Mesodermal cell (in vitro differentiated cells): Measurements from ENCODE around the gene GPLD1.

ENCODE experiments used
- H3K27ac ChIP-seq: 2 replicates; pipeline ENCODE4 v1.7.0; 2013; ENCODE audit warnings: mild to moderate bottlenecking, low read depth, low read length, moderate library complexity; ENCODE audit not compliant: severe bottlenecking
- H3K36me3 ChIP-seq: 2 replicates; pipeline ENCODE4 v1.7.1; 2013; ENCODE audit warnings: mild to moderate bottlenecking, low read length, moderate library complexity; ENCODE audit not compliant: control insufficient read depth, insufficient read depth
- H3K4me1 ChIP-seq: one replicate; pipeline ENCODE4 v1.7.1; 2013; ENCODE audit warnings: mild to moderate bottlenecking, low read length; ENCODE audit not compliant: insufficient read depth, control insufficient read depth, poor library complexity, severe bottlenecking
- H3K4me3 ChIP-seq: 2 replicates; pipeline ENCODE4 v1.7.0; 2013; ENCODE audit warnings: low read length, control low read depth, mild to moderate bottlenecking; ENCODE audit not compliant: insufficient read depth, poor library complexity, severe bottlenecking; ENCODE audit errors: extremely low read depth
- H3K9me3 ChIP-seq: 2 replicates; pipeline ENCODE4 v1.7.1; 2013; ENCODE audit warnings: mild to moderate bottlenecking, low read length, moderate library complexity; ENCODE audit not compliant: control insufficient read depth
- WGBS, 2 experiments: methylation state at CpG; one replicate each; pipeline ENCODE4 v1.1.5; 2013; ENCODE audit warnings: missing lambda C conversion rate in 2 of 2; ENCODE audit not compliant: insufficient coverage in 2 of 2; 5-methylcytosine and 5-hydroxymethylcytosine counted together

GPLD1 gene

GRCh38 chr6:24497254-24497970 is 8.0 kb upstream of the GPLD1 start:
- WGBS, 2 experiments = 90 to 95% methylated on average over 4 to 11 of the region's 11 CpGs
- H3K4me1 ChIP-seq = no peaks in the 10 kb centered on the region
- no peaks in the 10 kb centered on the region for H3K9me3 ChIP-seq
- no peaks in the 10 kb centered on the region for H3K36me3 ChIP-seq
- H3K4me3 ChIP-seq = no peak overlapping the region
- no peak overlapping the region for H3K27ac ChIP-seq

GRCh38 chr6:24494821-24495795 is 5.7 kb upstream of the GPLD1 start, which contains the start of gene ALDH5A1:
Gene ALDH5A1, plus strand, starts transcription at chr6:24494969. Its CDS starts 28 bp downstream, at chr6:24494997.
- Histone ChIP-seq H3K9me3 (no peaks in the 10 kb centered on the region), H3K4me1 (no peaks in the 10 kb centered on the region), H3K36me3 (no peaks in the 10 kb centered on the region), H3K27ac (peak within 1 kb of the TSS; percentile 66), H3K4me3 (peak within 1 kb of the TSS; percentile 50)
- 1 to 3% methylated on average over 63 to 65 of the region's 93 CpGs for WGBS, 2 experiments

GRCh38 chr6:24493945-24494820 is 4.8 kb upstream of the GPLD1 start:
- no peaks in the 10 kb centered on the region for H3K36me3 ChIP-seq
- 33 to 47% methylated on average over 26 to 35 of the region's 36 CpGs for WGBS, 2 experiments
- peak overlapping the region; percentile 50 for H3K4me3 ChIP-seq
- H3K27ac ChIP-seq = no peak overlapping the region
- no peaks in the 10 kb centered on the region for H3K9me3 ChIP-seq
- H3K4me1 ChIP-seq = no peaks in the 10 kb centered on the region

GRCh38 chr6:24492475-24492874 is 3.1 kb upstream of the GPLD1 start:
- 33 to 90% methylated on average over 1 to 2 of the region's 3 CpGs for WGBS, 2 experiments
- H3K36me3 ChIP-seq = no peaks in the 10 kb centered on the region
- H3K4me1 ChIP-seq = no peaks in the 10 kb centered on the region
- H3K27ac ChIP-seq = no peak overlapping the region
- no peaks in the 10 kb centered on the region for H3K9me3 ChIP-seq
- no peak overlapping the region for H3K4me3 ChIP-seq

- no peak overlapping the region for H3K4me3 ChIP-seq
- WGBS, 2 experiments = 86 to 93% methylated on average over 3 of the region's 4 CpGs
Measured at GRCh38 chr6:24490948-24491347, 1.6 kb upstream of the GPLD1 start.

GRCh38 chr6:24489881-24490280 is 503 bp upstream of the GPLD1 start:
- no peaks in the 10 kb centered on the region for H3K9me3 ChIP-seq
- no peaks in the 10 kb centered on the region for H3K36me3 ChIP-seq
- no peak overlapping the region for H3K27ac ChIP-seq
- no peak overlapping the region for H3K4me3 ChIP-seq
- no CpG with 5 or more reads among the region's 2 CpGs for WGBS, 2 experiments
- no peaks in the 10 kb centered on the region for H3K4me1 ChIP-seq

More at GRCh38 chr6:24490948-24491347, 1.6 kb upstream of the GPLD1 start:
- Histone ChIP-seq H3K36me3 (no peaks in the 10 kb centered on the region), H3K27ac (no peak overlapping the region), H3K9me3 (no peaks in the 10 kb centered on the region), H3K4me1 (no peaks in the 10 kb centered on the region)

GRCh38 chr6:24486065-24486464 is 3.3 kb downstream of the GPLD1 start:
- Histone ChIP-seq H3K9me3 (no peaks in the 10 kb centered on the region), H3K4me1 (no peaks in the 10 kb centered on the region), H3K36me3 (no peaks in the 10 kb centered on the region), H3K4me3 (no peak overlapping the region), H3K27ac (no peak overlapping the region)
- WGBS, 2 experiments = 94% methylated on average over 2 of the region's 4 CpGs; no CpG with 5 or more reads in 1 of the 2 experiments

GRCh38 chr6:24484657-24485323 is 4.6 kb downstream of the GPLD1 start:
- WGBS, 2 experiments = 85% methylated on average over 2 of the region's 7 CpGs; no CpG with 5 or more reads in 1 of the 2 experiments
- no peaks in the 10 kb centered on the region for H3K36me3 ChIP-seq
- H3K27ac ChIP-seq = no peak overlapping the region
- no peaks in the 10 kb centered on the region for H3K4me1 ChIP-seq
- no peak overlapping the region for H3K4me3 ChIP-seq
- H3K9me3 ChIP-seq = no peaks in the 10 kb centered on the region

GRCh38 chr6:24481449-24481848 is 7.9 kb downstream of the GPLD1 start:
- no peaks in the 10 kb centered on the region for H3K36me3 ChIP-seq
- H3K27ac ChIP-seq = no peak overlapping the region
- no peaks in the 10 kb centered on the region for H3K4me1 ChIP-seq
- H3K4me3 ChIP-seq = no peak overlapping the region
- no peaks in the 10 kb centered on the region for H3K9me3 ChIP-seq
- WGBS, 2 experiments = 92% methylated on average over 3 to 5 of the region's 5 CpGs

- Histone ChIP-seq H3K27ac (no peak overlapping the region), H3K9me3 (no peaks in the 10 kb centered on the region), H3K4me3 (no peak overlapping the region), H3K36me3 (no peaks in the 10 kb centered on the region), H3K4me1 (no peaks in the 10 kb centered on the region)
- 86 to 95% methylated on average over 5 to 8 of the region's 9 CpGs for WGBS, 2 experiments
Measured at GRCh38 chr6:24480705-24481104, 8.7 kb downstream of the GPLD1 start.
